GM23338 (cell line): ENCODE results near the gene GJC1.

Experiments used
- CREB1 ChIP-seq: fragments of 250-450 bp; sonication (Bioruptor Pico); IDR thresholded peaks from 2 replicates; pipeline ENCODE4 v1.5.0; 2020; ENCODE audit warnings: low read depth, mild to moderate bottlenecking, moderate library complexity
- EZH2 ChIP-seq: fragments of 200-600 bp; sonication (generic); IDR thresholded peaks from one replicate; pipeline ENCODE4 v1.8.0; 2017; ENCODE audit warnings: antibody characterized with exemption, mild to moderate bottlenecking, low read depth; ENCODE audit not compliant: unreplicated experiment
- EZH2phosphoT487 ChIP-seq: fragments of 200-600 bp; sonication (generic); IDR thresholded peaks from one replicate; pipeline ENCODE4 v1.8.1; 2018; ENCODE audit warnings: antibody characterized with exemption; ENCODE audit not compliant: unreplicated experiment
- POLR2AphosphoS5 ChIP-seq: IDR thresholded peaks from 2 replicates; pipeline ENCODE4 v1.6.1; 2016; ENCODE audit warnings: antibody characterized with exemption, low read depth
- TF ChIP-seq, protein P1 (sequence below): IDR thresholded peaks from one replicate; pipeline ENCODE4 v1.6.1; 2018; ENCODE audit warnings: antibody characterized with exemption; ENCODE audit not compliant: unreplicated experiment
- TF ChIP-seq, protein P2 (sequence below), 2 experiments: fragments of 200-600 bp in 1 of 2; sonication (generic) in 1 of 2; conservative IDR thresholded peaks; 2 replicates each; pipeline versions ENCODE4 v1.5.1 to v1.6.1; 2016 to 2017; ENCODE audit warnings: antibody characterized with exemption in 2 of 2, low read depth in 2 of 2, mild to moderate bottlenecking in 2 of 2, moderate library complexity in 1 of 2
- TF ChIP-seq, protein P3 (sequence below): fragments of 250-450 bp; sonication (Bioruptor Pico); IDR thresholded peaks from 2 replicates; pipeline ENCODE4 v1.5.0; 2020; ENCODE audit warnings: mild to moderate bottlenecking, moderate library complexity
- TF ChIP-seq, protein P4 (sequence below): IDR thresholded peaks from 2 replicates; pipeline ENCODE4 v1.6.1; 2016; ENCODE audit warnings: antibody characterized with exemption

DNA sequence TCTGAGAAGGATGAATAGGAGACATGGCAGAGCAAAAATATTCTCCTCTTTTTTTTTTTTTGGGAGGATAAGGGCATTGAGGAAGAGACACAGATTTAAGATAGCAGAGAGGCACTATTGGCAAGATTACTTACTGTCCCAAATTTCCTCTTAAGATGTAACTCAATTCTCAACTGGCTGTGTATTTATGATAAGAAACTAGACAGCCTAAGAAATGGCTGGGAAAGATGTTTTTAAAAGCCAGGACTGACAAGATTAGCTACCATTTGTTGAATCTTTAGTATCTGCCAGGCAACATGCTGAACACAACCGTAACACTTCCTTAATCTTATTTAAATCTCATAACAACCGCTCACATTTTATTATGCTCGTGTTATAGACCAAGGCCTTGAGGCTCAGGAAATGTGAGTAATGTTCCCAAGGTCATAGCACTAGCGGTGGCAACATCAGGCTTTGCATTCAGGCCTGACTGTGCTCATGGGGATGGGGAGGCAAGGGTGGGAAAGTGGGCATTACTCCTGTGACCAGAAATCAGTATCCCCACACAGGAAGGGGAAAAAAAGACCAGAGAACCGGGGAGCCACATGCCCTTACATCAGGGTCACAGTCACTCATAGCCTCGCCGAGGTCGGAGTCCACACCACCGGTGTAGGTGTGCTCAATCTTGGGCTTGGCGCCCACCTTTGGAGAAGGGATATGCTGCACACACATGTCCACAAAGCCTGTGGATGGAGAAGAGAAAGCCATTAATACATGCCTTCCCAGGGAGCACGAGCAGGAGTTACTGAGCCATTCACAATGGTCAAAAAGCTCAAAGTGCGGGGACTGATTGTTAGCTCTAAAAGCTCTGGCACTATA, 33.2 kb upstream of the GJC1 start:
- TF ChIP-seq, protein P1, sequence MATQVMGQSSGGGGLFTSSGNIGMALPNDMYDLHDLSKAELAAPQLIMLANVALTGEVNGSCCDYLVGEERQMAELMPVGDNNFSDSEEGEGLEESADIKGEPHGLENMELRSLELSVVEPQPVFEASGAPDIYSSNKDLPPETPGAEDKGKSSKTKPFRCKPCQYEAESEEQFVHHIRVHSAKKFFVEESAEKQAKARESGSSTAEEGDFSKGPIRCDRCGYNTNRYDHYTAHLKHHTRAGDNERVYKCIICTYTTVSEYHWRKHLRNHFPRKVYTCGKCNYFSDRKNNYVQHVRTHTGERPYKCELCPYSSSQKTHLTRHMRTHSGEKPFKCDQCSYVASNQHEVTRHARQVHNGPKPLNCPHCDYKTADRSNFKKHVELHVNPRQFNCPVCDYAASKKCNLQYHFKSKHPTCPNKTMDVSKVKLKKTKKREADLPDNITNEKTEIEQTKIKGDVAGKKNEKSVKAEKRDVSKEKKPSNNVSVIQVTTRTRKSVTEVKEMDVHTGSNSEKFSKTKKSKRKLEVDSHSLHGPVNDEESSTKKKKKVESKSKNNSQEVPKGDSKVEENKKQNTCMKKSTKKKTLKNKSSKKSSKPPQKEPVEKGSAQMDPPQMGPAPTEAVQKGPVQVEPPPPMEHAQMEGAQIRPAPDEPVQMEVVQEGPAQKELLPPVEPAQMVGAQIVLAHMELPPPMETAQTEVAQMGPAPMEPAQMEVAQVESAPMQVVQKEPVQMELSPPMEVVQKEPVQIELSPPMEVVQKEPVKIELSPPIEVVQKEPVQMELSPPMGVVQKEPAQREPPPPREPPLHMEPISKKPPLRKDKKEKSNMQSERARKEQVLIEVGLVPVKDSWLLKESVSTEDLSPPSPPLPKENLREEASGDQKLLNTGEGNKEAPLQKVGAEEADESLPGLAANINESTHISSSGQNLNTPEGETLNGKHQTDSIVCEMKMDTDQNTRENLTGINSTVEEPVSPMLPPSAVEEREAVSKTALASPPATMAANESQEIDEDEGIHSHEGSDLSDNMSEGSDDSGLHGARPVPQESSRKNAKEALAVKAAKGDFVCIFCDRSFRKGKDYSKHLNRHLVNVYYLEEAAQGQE = no peak
- TF ChIP-seq, protein P2, sequence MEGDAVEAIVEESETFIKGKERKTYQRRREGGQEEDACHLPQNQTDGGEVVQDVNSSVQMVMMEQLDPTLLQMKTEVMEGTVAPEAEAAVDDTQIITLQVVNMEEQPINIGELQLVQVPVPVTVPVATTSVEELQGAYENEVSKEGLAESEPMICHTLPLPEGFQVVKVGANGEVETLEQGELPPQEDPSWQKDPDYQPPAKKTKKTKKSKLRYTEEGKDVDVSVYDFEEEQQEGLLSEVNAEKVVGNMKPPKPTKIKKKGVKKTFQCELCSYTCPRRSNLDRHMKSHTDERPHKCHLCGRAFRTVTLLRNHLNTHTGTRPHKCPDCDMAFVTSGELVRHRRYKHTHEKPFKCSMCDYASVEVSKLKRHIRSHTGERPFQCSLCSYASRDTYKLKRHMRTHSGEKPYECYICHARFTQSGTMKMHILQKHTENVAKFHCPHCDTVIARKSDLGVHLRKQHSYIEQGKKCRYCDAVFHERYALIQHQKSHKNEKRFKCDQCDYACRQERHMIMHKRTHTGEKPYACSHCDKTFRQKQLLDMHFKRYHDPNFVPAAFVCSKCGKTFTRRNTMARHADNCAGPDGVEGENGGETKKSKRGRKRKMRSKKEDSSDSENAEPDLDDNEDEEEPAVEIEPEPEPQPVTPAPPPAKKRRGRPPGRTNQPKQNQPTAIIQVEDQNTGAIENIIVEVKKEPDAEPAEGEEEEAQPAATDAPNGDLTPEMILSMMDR (conservative IDR thresholded peaks at IDR 0.05; ENCODE audit: low read depth in 2 of 2) = no peak
- TF ChIP-seq POLR2AphosphoS5 = no peak
- no peak for TF ChIP-seq EZH2
- TF ChIP-seq CREB1 (CRISPR knock-in tag) = no peak
- no peak for TF ChIP-seq EZH2phosphoT487
- TF ChIP-seq, protein P3, sequence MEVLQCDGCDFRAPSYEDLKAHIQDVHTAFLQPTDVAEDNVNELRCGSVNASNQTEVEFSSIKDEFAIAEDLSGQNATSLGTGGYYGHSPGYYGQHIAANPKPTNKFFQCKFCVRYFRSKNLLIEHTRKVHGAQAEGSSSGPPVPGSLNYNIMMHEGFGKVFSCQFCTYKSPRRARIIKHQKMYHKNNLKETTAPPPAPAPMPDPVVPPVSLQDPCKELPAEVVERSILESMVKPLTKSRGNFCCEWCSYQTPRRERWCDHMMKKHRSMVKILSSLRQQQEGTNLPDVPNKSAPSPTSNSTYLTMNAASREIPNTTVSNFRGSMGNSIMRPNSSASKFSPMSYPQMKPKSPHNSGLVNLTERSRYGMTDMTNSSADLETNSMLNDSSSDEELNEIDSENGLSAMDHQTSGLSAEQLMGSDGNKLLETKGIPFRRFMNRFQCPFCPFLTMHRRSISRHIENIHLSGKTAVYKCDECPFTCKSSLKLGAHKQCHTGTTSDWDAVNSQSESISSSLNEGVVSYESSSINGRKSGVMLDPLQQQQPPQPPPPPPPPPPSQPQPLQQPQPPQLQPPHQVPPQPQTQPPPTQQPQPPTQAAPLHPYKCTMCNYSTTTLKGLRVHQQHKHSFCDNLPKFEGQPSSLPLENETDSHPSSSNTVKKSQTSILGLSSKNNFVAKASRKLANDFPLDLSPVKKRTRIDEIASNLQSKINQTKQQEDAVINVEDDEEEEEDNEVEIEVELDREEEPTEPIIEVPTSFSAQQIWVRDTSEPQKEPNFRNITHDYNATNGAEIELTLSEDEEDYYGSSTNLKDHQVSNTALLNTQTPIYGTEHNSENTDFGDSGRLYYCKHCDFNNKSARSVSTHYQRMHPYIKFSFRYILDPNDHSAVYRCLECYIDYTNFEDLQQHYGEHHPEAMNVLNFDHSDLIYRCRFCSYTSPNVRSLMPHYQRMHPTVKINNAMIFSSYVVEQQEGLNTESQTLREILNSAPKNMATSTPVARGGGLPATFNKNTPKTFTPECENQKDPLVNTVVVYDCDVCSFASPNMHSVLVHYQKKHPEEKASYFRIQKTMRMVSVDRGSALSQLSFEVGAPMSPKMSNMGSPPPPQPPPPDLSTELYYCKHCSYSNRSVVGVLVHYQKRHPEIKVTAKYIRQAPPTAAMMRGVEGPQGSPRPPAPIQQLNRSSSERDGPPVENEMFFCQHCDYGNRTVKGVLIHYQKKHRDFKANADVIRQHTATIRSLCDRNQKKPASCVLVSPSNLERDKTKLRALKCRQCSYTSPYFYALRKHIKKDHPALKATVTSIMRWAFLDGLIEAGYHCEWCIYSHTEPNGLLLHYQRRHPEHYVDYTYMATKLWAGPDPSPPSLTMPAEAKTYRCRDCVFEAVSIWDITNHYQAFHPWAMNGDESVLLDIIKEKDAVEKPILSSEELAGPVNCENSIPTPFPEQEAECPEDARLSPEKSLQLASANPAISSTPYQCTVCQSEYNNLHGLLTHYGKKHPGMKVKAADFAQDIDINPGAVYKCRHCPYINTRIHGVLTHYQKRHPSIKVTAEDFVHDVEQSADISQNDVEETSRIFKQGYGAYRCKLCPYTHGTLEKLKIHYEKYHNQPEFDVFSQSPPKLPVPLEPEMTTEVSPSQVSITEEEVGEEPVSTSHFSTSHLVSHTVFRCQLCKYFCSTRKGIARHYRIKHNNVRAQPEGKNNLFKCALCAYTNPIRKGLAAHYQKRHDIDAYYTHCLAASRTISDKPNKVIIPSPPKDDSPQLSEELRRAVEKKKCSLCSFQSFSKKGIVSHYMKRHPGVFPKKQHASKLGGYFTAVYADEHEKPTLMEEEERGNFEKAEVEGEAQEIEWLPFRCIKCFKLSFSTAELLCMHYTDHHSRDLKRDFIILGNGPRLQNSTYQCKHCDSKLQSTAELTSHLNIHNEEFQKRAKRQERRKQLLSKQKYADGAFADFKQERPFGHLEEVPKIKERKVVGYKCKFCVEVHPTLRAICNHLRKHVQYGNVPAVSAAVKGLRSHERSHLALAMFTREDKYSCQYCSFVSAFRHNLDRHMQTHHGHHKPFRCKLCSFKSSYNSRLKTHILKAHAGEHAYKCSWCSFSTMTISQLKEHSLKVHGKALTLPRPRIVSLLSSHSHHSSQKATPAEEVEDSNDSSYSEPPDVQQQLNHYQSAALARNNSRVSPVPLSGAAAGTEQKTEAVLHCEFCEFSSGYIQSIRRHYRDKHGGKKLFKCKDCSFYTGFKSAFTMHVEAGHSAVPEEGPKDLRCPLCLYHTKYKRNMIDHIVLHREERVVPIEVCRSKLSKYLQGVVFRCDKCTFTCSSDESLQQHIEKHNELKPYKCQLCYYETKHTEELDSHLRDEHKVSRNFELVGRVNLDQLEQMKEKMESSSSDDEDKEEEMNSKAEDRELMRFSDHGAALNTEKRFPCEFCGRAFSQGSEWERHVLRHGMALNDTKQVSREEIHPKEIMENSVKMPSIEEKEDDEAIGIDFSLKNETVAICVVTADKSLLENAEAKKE = no peak
- TF ChIP-seq, protein P4, sequence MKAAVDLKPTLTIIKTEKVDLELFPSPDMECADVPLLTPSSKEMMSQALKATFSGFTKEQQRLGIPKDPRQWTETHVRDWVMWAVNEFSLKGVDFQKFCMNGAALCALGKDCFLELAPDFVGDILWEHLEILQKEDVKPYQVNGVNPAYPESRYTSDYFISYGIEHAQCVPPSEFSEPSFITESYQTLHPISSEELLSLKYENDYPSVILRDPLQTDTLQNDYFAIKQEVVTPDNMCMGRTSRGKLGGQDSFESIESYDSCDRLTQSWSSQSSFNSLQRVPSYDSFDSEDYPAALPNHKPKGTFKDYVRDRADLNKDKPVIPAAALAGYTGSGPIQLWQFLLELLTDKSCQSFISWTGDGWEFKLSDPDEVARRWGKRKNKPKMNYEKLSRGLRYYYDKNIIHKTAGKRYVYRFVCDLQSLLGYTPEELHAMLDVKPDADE = no peak
